Fibroblast of lung (primary cell): ENCODE results near the gene SH3TC1.

Experiments
- EZH2 ChIP-seq: IDR thresholded peaks from 2 replicates; pipeline ENCODE4 v1.5.1; 2012; ENCODE audit warnings: low read length, control low read depth, mild to moderate bottlenecking; ENCODE audit errors: missing control alignments
- TF ChIP-seq, protein P1 (sequence below), 2 donors: IDR thresholded peaks in 1 of 2; conservative IDR thresholded peaks in 1 of 2; 1 replicate in 1 of 2; 2 replicates in 1 of 2; pipeline ENCODE4 v1.5.1; 2011 to 2012; ENCODE audit warnings: low read length in 2 of 2, control low read depth in 1 of 2, inconsistent platforms in 1 of 2, low read depth in 1 of 2, mild to moderate bottlenecking in 1 of 2

DNA sequence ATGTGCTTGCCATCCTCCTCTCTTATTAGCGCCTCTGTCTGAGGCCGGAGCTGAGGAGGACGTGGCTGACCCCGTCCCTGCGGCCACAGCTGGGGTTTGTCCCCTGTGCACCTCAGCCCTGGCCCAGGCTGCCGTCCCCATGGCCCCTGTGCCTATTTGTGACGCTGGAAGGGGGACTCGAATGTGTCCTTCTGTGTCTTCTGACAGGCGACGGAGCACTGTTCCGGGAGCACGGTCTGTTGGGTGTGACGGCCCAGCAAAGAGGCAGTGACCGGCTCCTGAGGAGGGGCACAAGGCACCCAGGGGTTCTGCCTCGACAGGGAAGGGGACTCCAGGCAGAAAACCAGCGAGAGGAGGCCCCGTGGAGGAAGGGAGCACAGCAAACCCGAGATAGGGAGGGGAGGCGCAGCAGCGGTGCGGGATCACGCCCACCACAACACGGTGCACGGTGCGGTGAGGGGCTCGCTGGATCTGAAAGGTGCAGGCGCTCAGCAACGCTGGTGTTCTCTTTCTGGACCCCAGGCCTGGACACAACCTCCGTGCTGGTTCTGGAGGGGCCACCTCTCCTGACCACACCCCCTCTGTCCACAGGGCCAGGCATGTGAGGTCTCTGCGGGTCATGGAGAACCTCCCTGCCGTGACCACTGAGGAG lies 5.6 kb downstream of the SH3TC1 start:
- TF ChIP-seq, protein P1, sequence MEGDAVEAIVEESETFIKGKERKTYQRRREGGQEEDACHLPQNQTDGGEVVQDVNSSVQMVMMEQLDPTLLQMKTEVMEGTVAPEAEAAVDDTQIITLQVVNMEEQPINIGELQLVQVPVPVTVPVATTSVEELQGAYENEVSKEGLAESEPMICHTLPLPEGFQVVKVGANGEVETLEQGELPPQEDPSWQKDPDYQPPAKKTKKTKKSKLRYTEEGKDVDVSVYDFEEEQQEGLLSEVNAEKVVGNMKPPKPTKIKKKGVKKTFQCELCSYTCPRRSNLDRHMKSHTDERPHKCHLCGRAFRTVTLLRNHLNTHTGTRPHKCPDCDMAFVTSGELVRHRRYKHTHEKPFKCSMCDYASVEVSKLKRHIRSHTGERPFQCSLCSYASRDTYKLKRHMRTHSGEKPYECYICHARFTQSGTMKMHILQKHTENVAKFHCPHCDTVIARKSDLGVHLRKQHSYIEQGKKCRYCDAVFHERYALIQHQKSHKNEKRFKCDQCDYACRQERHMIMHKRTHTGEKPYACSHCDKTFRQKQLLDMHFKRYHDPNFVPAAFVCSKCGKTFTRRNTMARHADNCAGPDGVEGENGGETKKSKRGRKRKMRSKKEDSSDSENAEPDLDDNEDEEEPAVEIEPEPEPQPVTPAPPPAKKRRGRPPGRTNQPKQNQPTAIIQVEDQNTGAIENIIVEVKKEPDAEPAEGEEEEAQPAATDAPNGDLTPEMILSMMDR (conservative IDR thresholded peaks at IDR 0.05 in 1 of 2, IDR thresholded peaks at IDR 0.05 in 1 of 2; ENCODE audit: low read depth in 1 of 2, low read length in 2 of 2): no peak
- no peak for TF ChIP-seq EZH2
